RWPE2 (cell line): ENCODE measurements around the gene SV2C.
A peak's percentile ranks its signal among the peaks of the same experiment; 100 is the strongest.

ENCODE experiments used
- ATAC-seq: fragments of 200-7000 bp; cut with Tn5 transposase; 3 replicates; pipeline ENCODE4 v1.9.1; 2021; ENCODE audit warnings: low read depth
- DNase-seq: peaks from one replicate; pipeline ENCODE4 v3.0.0-alpha.2; 2020; ENCODE audit warnings: low spot score
- H3K27ac ChIP-seq: fragments of 450-650 bp; 2 replicates; pipeline ENCODE4 v1.5.1; 2017; ENCODE audit warnings: mild to moderate bottlenecking; ENCODE audit not compliant: poor library complexity, severe bottlenecking
- H3K27me3 ChIP-seq: fragments of 250-450 bp; sonication (Bioruptor Pico); 2 replicates; pipeline ENCODE4 v1.5.1; 2021; ENCODE audit warnings: mild to moderate bottlenecking, moderate library complexity; ENCODE audit not compliant: insufficient read depth, poor library complexity, severe bottlenecking
- H3K36me3 ChIP-seq: fragments of 250-450 bp; sonication (Bioruptor Pico); 2 replicates; pipeline ENCODE4 v1.5.1; 2020; ENCODE audit warnings: low read depth, mild to moderate bottlenecking, moderate library complexity
- H3K4me1 ChIP-seq: fragments of 250-450 bp; sonication (Bioruptor Pico); 2 replicates; pipeline ENCODE4 v1.5.1; 2021; ENCODE audit warnings: mild to moderate bottlenecking, moderate library complexity; ENCODE audit not compliant: insufficient read depth, poor library complexity, severe bottlenecking
- H3K4me3 ChIP-seq: fragments of 250-450 bp; sonication (Bioruptor Pico); 2 replicates; pipeline ENCODE4 v1.5.1; 2021; ENCODE audit warnings: mild to moderate bottlenecking, moderate library complexity; ENCODE audit not compliant: severe bottlenecking
- H3K9me3 ChIP-seq: fragments of 250-450 bp; sonication (Bioruptor Pico); 2 replicates; pipeline ENCODE4 v1.5.1; 2021; ENCODE audit warnings: mild to moderate bottlenecking, moderate library complexity; ENCODE audit not compliant: severe bottlenecking
- CTCF ChIP-seq: fragments of 450-650 bp; IDR thresholded peaks from one replicate; pipeline ENCODE4 v1.5.1; 2017; ENCODE audit warnings: mild to moderate bottlenecking, moderate library complexity; ENCODE audit not compliant: poor library complexity, severe bottlenecking

The SV2C gene

DNA sequence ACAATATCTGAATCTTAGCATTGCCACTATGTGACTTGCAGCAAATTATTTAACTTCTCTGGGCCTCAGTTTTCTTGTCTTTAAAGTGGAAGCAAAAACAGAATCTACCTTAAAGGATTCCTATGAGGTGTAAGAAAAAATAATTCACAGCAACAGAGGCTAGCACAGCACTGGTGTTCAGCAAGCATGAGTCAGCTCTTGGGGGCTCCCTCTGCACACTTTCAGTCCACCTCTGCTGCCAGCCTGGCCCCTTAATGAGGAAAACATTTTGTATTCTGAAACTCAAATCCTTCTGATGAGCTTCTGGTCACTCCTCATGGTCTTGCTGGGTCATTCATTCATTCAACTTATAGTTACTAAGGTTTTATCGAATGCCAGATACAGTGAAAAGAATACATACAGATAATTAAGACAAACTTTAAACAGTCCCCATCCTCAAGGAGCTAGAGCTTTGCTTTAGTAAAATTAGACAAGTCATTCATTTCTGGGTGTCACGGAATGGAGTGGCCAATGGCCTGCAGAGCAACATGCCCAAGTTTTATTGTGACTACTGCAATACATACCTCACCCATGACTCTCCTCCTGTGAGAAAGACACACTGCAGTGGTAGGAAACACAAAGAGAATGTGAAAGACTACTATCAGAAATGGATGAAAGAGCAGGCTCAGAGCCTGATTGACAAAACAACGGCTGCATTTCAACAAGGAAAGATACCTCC lies 293.1 kb downstream of the SV2C start:
- Histone ChIP-seq H3K9me3 (no peaks in the 10 kb centered on the region), H3K27ac (no peak overlapping the region), H3K36me3 (no peaks in the 10 kb centered on the region), H3K4me1 (peaks cover 16% of the 10 kb centered on the region), H3K27me3 (no peaks in the 10 kb centered on the region), H3K4me3 (no peak overlapping the region)
- TF ChIP-seq CTCF, result no peak
- ATAC-seq, result no peak
- DNase-seq, result no peak

DNA sequence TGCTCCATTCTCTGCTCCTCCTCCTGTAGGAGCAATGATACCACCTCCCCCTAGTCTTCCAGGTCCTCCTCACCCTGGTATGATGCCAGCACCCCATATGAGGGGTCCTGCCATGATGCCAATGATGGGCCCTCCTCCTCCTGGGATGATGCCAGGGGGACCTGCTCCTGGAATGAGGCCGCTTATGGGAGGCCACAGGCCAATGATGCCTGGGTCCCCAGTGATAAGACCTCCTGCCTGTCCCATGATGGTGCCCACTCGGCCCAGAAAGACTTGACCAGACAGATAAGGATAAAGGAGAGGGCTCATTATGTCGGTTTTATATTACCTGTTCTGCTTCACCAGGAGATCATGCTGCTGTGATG lies 293.7 kb downstream of the SV2C start:
- no peaks in the 10 kb centered on the region for H3K27me3 ChIP-seq
- H3K27ac ChIP-seq, result no peak overlapping the region
- no peaks in the 10 kb centered on the region for H3K36me3 ChIP-seq
- no peaks in the 10 kb centered on the region for H3K9me3 ChIP-seq
- TF ChIP-seq CTCF, result no peak
- H3K4me3 ChIP-seq, result no peak overlapping the region
- ATAC-seq, result no peak
- H3K4me1 ChIP-seq, result peaks cover 13% of the 10 kb centered on the region
- DNase-seq, result no peak

- no peak for TF ChIP-seq CTCF
- H3K4me1 ChIP-seq, result peaks cover 3% of the 10 kb centered on the region
- no peak overlapping the region for H3K4me3 ChIP-seq
- H3K27me3 ChIP-seq, result no peaks in the 10 kb centered on the region
- no peak overlapping the region for H3K27ac ChIP-seq
- ATAC-seq (no peak), DNase-seq (no peak)
- no peaks in the 10 kb centered on the region for H3K36me3 ChIP-seq
- H3K9me3 ChIP-seq, result no peaks in the 10 kb centered on the region
Observed at GRCh38 chr5:76378355-76378754, 295.2 kb downstream of the SV2C start.

DNA sequence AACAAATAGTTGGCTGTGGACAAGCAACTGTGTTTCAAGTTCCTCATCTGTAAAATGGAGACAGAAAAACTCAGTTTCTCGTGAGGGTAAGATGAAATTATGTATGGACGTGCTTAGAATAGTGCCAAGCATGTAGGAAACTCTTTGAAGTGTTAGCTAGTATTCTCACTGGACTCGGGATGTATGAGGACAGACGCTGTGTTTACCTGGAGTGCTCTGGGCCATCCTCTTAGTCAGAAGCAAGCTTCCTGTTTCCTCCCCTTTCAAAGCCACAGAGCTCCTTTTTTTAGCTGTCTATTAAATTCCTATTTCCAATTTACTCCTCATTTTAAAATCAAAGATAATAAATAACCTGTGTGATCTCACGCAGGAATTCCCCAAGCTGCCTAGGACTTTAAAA lies 296.1 kb downstream of the SV2C start:
- TF ChIP-seq CTCF, result no peak

GRCh38 chr5:76379855-76380254 lies 296.7 kb downstream of the SV2C start:
- H3K36me3 ChIP-seq, result no peaks in the 10 kb centered on the region
- DNase-seq, result no peak
- no peak for TF ChIP-seq CTCF
- ATAC-seq, result no peak
- H3K4me1 ChIP-seq, result peaks cover 3% of the 10 kb centered on the region
- H3K27me3 ChIP-seq, result no peaks in the 10 kb centered on the region
- H3K9me3 ChIP-seq, result no peaks in the 10 kb centered on the region
- H3K4me3 ChIP-seq, result no peak overlapping the region
- no peak overlapping the region for H3K27ac ChIP-seq

More for the DNA sequence above, 296.1 kb downstream of the SV2C start:
- DNase-seq (no peak), ATAC-seq (peak; percentile 80)
- H3K4me3 ChIP-seq, result no peak overlapping the region
- H3K9me3 ChIP-seq, result no peaks in the 10 kb centered on the region
- H3K36me3 ChIP-seq, result no peaks in the 10 kb centered on the region
- no peak overlapping the region for H3K27ac ChIP-seq
- H3K27me3 ChIP-seq, result no peaks in the 10 kb centered on the region
- peaks cover 3% of the 10 kb centered on the region for H3K4me1 ChIP-seq
